Lung (tissue), 12 donors: ENCODE measurements around the gene RASSF7. TPM values are rescaled to one million over a fixed set of nuclear protein-coding genes. Genes with fewer than 3 reads are reported as not detected.
A peak's percentile ranks its signal among the peaks of the same experiment; 100 is the strongest.

Source experiments
- ATAC-seq: fragments of 200-7000 bp; cut with Tn5 transposase; one replicate; pipeline ENCODE4 v1.9.1; 2020; ENCODE audit warnings: moderate number of reproducible peaks; ENCODE audit not compliant: insufficient read depth, low FRiP score
- DNase-seq, 3 donors: peaks; one replicate each; pipeline ENCODE4 v3.0.0-alpha.2; 2013 to 2017
- H3K27ac ChIP-seq, 2 donors: one replicate each; pipeline ENCODE4 v1.5.1; 2013; ENCODE audit warnings: mild to moderate bottlenecking in 2 of 2, moderate library complexity in 2 of 2, control low read depth in 1 of 2, inconsistent platforms in 1 of 2, low read depth in 1 of 2, low read length in 1 of 2
- H3K27me3 ChIP-seq, 3 donors: one replicate each; pipeline ENCODE4 v1.5.1; 2013; ENCODE audit warnings: low read length in 2 of 3; ENCODE audit not compliant: control insufficient read depth in 3 of 3, insufficient read depth in 3 of 3
- H3K36me3 ChIP-seq, 4 donors: one replicate each; pipeline ENCODE4 v1.5.1; 2013; ENCODE audit warnings: low read length in 4 of 4, mild to moderate bottlenecking in 1 of 4, moderate library complexity in 1 of 4; ENCODE audit not compliant: control insufficient read depth in 4 of 4, insufficient read depth in 4 of 4
- H3K4me1 ChIP-seq, 5 donors: one replicate each; pipeline ENCODE4 v1.5.1; 2013; ENCODE audit warnings: low read length in 5 of 5, mild to moderate bottlenecking in 2 of 5, moderate library complexity in 1 of 5; ENCODE audit not compliant: control insufficient read depth in 5 of 5, insufficient read depth in 5 of 5
- H3K4me3 ChIP-seq: one replicate; pipeline ENCODE4 v1.5.1; 2013; ENCODE audit warnings: mild to moderate bottlenecking, control low read depth, moderate library complexity
- H3K9ac ChIP-seq, 2 donors: one replicate each; pipeline ENCODE4 v1.5.1; 2013; ENCODE audit warnings: low read length in 2 of 2, control low read depth in 1 of 2; ENCODE audit not compliant: insufficient read depth in 1 of 2
- H3K9me3 ChIP-seq, 4 donors: one replicate each; pipeline ENCODE4 v1.5.1; 2013; ENCODE audit warnings: low read length in 3 of 4, mild to moderate bottlenecking in 1 of 4, moderate library complexity in 1 of 4; ENCODE audit not compliant: control insufficient read depth in 4 of 4, insufficient read depth in 3 of 4
- WGBS, 2 donors: extraction: QIAGEN DNeasy Blood & Tissue Kit; methylation state at CpG; one replicate each; pipeline ENCODE4 v1.1.7; 2013; 5-methylcytosine and 5-hydroxymethylcytosine counted together
- polyA plus RNA-seq, 2 donors: library from polyadenylated mRNA; stranded (reverse); fragments of 200-250 nt; gene quantifications; one replicate each; pipeline ENCODE4 v1.2.1, GENCODE V29; 2013
- total RNA-seq, 2 donors: library from RNA; depleted of rRNA in 1 of 2; stranded (reverse); fragments of >200 nt in 1 of 2; gene quantifications; one replicate each; pipeline ENCODE4 v1.2.1, GENCODE V29; 2014 to 2021
- TF ChIP-seq, protein P1 (sequence below): IDR thresholded peaks from 2 replicates; pipeline ENCODE4 v1.5.1; 2012; ENCODE audit warnings: mild to moderate bottlenecking; ENCODE audit errors: control extremely low read depth, extremely low read depth
- donor health status: control.
- donor health status: control.
- donor health status: Bipolar disorder and iron deficiency.
- donor health status: healthy.
- donor health status: DM: yes; HTN: yes; CAD: no.

Gene RASSF7
- total and polyA plus RNA-seq, 4 donors = 47.9 to 153 (median 66.4) TPM

DNA sequence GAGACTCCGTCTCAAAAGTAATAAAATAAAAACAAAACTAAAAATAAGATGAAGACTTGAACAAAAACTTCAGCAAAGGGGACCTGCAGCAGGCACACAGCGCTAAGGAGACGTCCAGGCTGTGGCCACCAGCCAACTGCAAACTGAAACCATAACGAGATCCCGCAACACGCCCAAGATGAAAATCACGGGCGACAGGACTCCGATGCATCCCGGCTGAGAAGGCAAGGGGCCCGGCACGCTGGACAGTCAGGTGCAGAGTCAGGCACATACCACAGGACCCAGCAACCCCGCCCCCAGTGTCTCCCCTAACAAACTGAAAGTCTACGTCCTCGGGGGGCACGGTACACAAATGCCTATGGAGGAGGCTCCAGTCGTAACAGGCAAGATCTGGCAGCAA is 34.6 kb upstream of the RASSF7 start:
- H3K27me3 ChIP-seq = no peaks in the 10 kb centered on the region
- no peak overlapping the region for H3K9ac ChIP-seq
- peaks cover 0 to 6% (median 0%) of the 10 kb centered on the region in 4 donors for H3K36me3 ChIP-seq
- no peak for DNase-seq
- TF ChIP-seq, protein P1, sequence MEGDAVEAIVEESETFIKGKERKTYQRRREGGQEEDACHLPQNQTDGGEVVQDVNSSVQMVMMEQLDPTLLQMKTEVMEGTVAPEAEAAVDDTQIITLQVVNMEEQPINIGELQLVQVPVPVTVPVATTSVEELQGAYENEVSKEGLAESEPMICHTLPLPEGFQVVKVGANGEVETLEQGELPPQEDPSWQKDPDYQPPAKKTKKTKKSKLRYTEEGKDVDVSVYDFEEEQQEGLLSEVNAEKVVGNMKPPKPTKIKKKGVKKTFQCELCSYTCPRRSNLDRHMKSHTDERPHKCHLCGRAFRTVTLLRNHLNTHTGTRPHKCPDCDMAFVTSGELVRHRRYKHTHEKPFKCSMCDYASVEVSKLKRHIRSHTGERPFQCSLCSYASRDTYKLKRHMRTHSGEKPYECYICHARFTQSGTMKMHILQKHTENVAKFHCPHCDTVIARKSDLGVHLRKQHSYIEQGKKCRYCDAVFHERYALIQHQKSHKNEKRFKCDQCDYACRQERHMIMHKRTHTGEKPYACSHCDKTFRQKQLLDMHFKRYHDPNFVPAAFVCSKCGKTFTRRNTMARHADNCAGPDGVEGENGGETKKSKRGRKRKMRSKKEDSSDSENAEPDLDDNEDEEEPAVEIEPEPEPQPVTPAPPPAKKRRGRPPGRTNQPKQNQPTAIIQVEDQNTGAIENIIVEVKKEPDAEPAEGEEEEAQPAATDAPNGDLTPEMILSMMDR = no peak
- no peak overlapping the region for H3K27ac ChIP-seq
- whole genome bisulfite sequencing, 2 donors = 84 to 88% methylated on average over 17 of the region's 17 CpGs
- ATAC-seq = no peak
- no peak overlapping the region for H3K4me3 ChIP-seq
- no peaks in the 10 kb centered on the region for H3K9me3 ChIP-seq
- H3K4me1 ChIP-seq = peaks cover 0 to 7% (median 0%) of the 10 kb centered on the region in 5 donors

DNA sequence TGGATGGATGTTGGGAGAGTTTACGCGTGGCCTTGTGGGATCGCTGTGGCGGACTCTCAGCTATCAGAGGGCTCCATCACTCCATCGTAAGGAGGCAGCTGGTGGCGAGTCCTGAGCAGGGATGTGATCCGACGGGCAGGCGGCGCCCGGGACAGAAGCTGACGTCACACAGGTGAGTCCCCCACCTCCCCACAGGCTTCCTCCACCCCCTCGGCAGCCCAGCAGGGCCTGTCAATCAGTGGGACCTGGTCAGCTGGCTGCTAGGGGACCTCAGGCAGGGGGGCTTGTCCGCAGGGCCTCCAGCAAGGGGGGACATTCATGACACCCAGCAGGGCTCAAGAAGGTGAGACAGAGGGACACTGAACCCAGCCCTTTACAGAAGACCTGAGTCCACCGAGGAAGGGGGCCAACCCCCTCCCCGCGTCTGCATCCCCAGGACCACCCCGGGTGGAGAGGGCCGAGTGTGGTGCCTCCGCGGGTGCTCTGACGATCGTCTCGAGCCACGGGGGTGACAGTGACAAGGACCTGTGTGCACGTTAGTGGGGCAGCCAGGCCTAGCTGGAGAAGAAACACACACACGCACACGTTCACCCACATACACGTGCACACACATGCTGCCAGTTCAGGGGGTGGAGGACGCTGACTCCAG is 32.5 kb upstream of the RASSF7 start:
- Histone ChIP-seq H3K4me1 (peaks cover 0 to 7% (median 0%) of the 10 kb centered on the region in 5 donors), H3K9me3 (no peaks in the 10 kb centered on the region), H3K27me3 (no peaks in the 10 kb centered on the region), H3K9ac (no peak overlapping the region), H3K36me3 (peaks cover 0 to 26% (median under 1%) of the 10 kb centered on the region in 4 donors), H3K27ac (no peak overlapping the region), H3K4me3 (no peak overlapping the region)
- no peak for ATAC-seq
- 85 to 90% methylated on average over 30 of the region's 30 CpGs for WGBS, 2 donors
- no peak for DNase-seq
- TF ChIP-seq, protein P1 = no peak

DNA sequence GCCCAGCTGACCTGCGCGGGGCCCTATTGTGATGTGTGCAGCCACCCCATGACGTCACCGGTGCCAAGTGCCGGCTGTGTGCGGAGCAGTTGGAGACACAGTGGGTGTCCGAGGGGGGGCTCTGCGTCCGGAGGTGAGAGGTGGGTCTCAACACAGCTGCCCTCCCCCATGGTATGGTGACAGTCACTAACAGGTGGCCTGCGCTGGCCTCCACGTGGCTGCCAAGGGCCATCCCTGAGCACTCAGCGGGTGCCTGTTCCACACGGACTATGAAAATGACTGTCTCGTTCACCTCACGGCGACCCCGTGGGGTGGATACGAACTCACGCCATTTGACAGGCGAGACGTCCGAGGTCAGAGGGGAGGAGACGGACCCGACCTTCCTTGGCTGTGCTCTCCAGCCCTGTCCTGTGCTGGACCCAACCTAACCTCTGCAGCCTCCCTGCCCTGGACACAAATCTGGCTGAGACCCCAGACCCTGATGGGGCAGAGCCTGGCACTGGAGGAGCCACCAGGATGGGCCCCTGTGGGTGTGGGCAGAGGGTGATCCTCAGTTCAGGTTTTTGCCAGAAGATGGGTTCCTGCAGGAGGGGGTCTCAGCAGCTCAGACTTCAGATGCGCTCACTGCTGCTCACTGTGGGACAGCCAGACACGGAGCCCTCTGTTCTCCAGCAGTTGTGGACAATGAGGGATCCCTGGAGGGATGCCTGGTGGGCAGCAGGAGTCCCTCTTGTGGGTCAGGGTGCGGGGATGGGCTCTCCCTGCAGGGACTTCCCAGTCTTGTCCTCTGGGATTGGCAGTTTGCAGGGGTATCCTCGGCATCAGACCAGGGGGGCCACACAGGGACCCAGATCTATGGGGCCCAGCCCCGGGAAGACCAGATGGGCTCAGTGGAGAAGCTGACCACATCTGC is 31.7 kb upstream of the RASSF7 start:
- H3K9me3 ChIP-seq = no peaks in the 10 kb centered on the region
- DNase-seq = no peak
- WGBS, 2 donors = 81 to 88% methylated on average over 29 of the region's 29 CpGs
- no peak overlapping the region for H3K4me3 ChIP-seq
- TF ChIP-seq, protein P1 = no peak
- peaks cover 0 to 7% (median 2%) of the 10 kb centered on the region in 5 donors for H3K4me1 ChIP-seq
- no peaks in the 10 kb centered on the region for H3K27me3 ChIP-seq
- peaks cover 0 to 30% (median 3%) of the 10 kb centered on the region in 4 donors for H3K36me3 ChIP-seq
- ATAC-seq = no peak
- no peak overlapping the region for H3K9ac ChIP-seq
- peak overlapping the region in 1 of 2 donors; percentile 8 for H3K27ac ChIP-seq
